ENCODE measurements around the gene AADACL2.

GRCh38 chr3:151750181-151750580 is 16.5 kb downstream of the AADACL2 start:
- TF ChIP-seq CTCF (conservative IDR thresholded peaks at IDR 0.05) (no peak), ZFX (IDR thresholded peaks at IDR 0.05) (no peak)

Data from C4-2B (cell line).